Activated naive CD4-positive, alpha-beta T cell treated with anti-CD3 and anti-CD28 coated beads, Interleukin-2, amount 50 U/mL, for 16 hours (primary cell): Measurements from ENCODE around the gene DNAJB2.

ENCODE experiments used
- DNase-seq: peaks from one replicate; pipeline ENCODE4 v3.0.0-alpha.2; 2020

DNAJB2 gene

DNA sequence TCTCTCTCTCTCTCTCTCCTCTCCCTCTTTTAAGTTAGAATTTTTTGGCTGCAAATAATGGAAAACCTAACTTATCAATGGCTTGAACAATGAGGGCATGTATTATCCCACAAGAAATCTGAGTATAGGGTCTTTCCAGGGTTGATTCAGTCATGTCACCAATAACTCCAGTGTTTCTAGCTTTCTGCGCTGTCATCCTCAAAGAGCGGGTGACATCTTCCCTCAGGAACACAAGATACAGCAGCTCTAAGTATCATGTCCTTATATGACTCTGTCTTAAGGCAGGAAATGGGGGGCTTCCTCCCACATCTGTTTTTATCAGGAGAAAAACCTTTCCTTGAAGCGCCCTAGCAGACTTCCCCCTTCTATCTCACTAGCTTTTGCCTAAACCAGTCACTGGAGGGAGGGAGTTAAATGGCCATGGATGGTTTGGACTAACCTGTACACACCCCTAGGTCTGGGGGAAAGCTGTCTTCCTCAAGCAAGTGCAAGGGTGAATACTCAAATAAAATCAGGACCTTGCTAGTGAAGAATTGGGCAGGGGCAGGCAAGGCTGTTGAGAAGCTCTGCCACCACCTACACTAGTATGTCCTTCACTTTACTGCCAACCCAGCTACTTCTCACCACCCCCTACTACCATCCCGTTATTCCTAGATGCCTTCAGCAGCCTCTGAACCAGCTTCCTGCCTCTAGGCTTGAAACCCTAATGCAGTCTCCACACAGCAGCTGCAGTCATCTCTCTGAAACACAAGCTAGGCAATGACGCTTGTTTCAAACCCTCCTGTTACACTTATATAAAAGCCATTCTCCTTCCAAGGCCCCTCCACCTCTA lies 17.9 kb upstream of the DNAJB2 start:
- no peak for DNase-seq

DNA sequence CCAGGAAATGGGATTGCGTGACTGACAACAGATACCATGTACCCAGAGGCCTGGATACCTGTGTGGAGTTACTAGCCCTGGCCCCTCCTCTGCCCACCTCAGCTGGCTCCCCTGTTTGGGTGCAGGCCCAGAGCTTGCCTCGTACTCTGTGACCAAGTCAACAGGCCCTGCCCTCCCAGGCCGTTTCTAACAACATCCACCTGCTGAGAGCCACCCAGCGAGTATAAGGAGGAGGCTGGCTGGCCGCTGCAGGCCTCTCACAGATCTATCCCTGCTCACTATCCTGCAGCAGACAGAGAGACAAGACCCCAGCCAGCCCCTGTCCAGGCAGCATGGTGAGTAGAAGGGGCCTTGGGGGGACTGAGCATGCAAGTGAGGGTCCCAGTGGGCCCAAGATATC lies 12.9 kb upstream of the DNAJB2 start:
- DNase-seq = no peak

- no peak for DNase-seq
Measured at GRCh38 chr2:219266886-219267285, 12.3 kb upstream of the DNAJB2 start.

GRCh38 chr2:219268294-219268693 lies 10.9 kb upstream of the DNAJB2 start:
- no peak for DNase-seq

- no peak for DNase-seq
Measured at GRCh38 chr2:219269362-219270054, 9.7 kb upstream of the DNAJB2 start.

DNA sequence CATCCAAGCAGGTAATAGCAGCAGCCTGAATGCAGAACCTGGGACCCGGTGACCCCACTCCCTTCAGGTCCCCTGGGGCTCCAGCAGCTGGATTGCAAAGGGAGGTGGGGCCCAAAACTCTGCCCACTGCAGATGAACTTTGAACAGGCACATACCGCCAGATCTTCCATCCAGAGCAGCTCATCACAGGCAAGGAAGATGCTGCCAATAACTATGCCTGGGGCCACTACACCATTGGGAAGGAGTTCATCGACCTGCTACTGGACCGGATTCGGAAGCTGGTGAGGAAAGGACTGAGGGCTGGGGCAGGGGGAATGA lies 9.2 kb upstream of the DNAJB2 start:
- no peak for DNase-seq

DNA sequence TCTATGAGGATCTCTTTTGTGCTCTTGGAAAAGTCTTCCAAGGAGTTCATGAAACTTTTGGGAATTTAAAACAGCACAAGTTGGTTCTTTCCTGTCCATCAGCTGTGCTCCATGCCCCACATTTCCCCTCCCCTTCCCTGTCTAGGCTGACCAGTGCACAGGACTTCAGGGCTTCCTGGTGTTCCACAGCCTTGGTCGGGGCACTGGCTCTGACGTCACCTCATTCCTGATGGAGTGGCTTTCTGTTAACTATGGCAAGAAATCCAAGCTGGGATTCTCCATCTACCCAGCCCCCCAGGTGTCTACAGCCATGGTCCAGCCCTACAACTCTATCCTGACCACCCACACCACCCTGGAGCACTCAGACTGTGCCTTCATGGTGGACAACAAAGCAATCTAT lies 8.1 kb upstream of the DNAJB2 start:
- no peak for DNase-seq

DNA sequence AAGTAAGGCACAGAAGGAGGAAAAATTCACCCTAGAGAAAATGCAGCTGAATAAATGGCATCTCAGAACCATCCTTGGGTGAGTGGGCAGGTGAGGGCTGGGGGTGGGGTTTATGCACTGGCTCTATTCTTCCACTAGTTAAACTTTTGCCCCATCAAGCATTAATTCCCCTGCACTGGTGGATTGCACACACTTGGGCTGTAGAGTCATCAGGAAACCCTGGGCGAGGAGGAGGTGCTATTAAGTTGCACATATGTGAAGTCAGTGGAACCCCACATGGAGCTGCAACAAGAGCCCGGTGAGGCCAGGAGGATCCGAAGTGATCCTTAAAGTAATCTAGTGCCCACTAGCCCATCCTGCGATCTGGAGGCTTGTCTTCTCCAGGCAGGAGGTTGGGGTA lies 6.8 kb upstream of the DNAJB2 start:
- no peak for DNase-seq

DNA sequence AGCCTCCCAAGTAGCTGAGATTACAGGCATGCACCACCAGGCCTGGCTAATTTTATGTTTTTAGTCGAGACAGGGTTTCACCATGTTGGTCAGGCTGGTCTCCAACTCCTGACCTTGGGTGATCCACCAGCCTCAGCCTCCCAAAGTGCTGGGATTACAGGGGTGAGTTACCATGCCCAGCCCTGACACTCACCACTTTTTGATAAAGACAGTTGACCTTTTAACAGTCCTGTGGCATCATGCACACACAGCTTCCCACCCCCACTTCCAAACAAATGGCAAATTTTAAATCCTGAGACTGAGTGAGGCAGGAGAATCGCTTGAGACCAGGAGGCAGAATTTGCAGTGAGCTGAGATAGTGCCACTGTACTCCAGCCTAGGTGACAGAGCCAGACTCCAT lies 6.2 kb upstream of the DNAJB2 start:
- DNase-seq = no peak

DNA sequence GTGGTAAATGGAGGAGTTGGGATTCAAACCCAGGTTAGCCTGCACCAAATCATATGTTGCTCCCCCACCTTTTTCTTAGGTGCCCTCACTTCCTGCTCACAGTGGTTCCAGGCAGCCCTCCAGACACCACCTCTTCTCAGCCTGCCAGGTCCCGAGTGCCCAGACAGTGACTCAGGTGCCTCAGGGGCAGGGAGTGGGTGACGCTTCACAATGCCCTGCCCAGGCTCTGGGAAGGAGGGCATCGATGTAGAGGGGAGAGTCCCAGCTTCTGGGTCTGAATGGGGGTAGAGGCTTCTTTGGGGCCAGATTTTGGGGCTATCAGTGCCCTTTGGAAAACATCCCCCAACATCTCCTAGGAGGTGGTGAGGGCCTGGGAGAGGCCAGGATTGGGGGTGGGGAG lies 5.2 kb upstream of the DNAJB2 start:
- DNase-seq = no peak

- DNase-seq = no peak
Measured at GRCh38 chr2:219274361-219274921, 4.7 kb upstream of the DNAJB2 start.

GRCh38 chr2:219277703-219278654 lies 1.2 kb upstream of the DNAJB2 start:
- DNase-seq = peak; percentile 70

GRCh38 chr2:219278655-219279150 lies 463 bp upstream of the DNAJB2 start:
- no peak for DNase-seq

GRCh38 chr2:219279916-219280516 lies 850 bp downstream of the DNAJB2 start:
- DNase-seq = no peak

DNA sequence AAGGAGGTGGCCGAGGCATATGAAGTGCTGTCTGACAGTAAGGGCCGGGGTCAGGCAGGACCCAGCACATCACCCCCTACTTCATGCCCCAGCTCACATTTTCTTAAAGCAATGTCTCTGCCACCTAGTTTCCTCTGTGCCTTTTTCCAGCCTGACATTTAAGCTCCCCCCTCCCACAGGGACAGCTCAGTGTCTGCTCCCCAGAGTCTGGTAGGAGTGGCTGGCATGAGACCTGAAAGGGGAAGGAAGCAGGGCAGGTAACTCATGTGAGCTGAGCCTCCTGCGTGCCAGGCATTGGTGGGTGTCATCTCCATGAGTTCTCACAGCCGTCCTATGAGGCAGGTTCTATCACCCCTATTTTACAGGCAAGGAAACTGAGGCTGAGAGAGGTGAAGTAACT lies 1.5 kb downstream of the DNAJB2 start:
- DNase-seq = no peak

- DNase-seq = no peak
Measured at GRCh38 chr2:219281588-219281987, 2.4 kb downstream of the DNAJB2 start.

DNA sequence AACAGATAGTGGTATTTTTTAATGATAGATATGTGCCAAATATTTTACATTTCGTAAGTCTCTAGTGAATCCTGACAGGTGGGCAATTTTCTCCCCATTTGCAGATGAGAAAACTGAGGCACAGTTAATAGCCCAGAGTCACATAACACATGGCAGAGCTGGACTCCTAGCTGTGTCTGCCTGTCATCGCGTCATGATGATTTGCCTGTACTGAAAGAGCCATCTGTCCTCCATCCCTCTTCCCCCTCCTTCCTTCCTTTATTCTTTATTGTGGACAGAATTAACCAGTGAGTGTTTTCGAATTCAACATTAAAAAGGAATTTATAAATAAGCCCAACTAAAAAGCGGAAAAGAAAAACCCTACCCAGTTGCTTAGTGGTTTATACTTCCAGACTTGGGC lies 3.2 kb downstream of the DNAJB2 start:
- DNase-seq = no peak

GRCh38 chr2:219282943-219283581 lies 3.9 kb downstream of the DNAJB2 start:
- no peak for DNase-seq

DNA sequence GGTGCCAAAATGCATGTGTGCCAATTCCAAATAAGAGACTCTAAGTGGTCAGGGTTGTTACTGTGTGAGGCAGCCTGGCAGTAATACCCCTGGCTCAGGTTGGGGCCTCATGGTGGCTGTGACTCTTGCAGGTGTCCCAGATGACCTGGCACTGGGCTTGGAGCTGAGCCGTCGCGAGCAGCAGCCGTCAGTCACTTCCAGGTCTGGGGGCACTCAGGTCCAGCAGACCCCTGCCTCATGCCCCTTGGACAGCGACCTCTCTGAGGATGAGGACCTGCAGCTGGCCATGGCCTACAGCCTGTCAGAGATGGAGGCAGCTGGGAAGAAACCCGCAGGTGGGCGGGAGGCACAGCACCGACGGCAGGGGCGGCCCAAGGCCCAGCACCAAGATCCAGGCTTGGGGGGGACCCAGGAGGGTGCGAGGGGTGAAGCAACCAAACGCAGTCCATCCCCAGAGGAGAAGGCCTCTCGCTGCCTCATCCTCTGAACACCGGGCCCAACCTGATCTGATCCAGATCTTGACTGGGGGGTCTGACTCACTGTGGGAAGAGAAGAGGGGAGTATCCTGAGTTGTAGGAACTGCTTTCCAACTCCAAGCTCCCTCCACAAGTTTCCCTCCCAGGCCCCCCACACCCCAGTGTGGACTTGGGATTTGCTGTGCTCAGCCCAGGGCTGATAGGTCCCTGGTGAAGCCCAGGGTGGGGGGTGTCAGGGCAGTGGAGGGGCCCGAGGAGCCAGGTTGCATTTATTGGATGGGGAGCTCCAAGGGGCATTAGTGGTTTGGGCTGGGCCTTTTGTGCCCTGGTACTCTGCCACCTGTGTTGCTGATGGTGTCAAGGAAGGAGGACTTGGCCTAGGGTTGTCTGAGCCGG lies 5.6 kb downstream of the DNAJB2 start:
- no peak for DNase-seq

- no peak for DNase-seq
Measured at GRCh38 chr2:219285373-219285735, 6.2 kb downstream of the DNAJB2 start.

DNA sequence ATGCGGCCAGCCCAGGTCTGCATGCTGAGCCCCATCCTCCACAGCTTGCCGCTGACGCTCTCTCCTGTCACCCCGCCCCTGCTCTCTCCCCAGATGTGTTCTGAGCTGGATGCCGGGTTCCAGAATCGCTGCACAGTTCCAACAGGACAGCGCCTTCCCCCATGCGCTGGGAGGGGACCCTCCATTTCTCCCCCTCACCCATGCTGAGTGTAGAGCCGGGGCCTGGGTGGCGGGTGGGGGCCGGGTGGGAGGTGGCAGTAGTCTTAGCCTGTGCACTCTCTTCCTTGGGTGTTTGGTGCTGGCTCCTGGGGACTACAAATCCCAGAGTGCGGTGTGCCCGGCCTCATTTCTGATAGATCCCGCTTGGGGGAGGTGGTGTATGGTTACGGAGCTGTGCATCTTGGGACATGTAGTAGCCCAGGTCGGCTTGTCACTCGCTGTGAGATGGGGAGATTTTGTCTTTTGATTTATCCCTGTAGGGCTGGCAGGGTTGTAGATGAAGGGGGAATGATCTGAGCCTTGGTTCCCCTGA lies 6.8 kb downstream of the DNAJB2 start:
- no peak for DNase-seq
